ENCODE data around the gene ZNF804A. TPM values are rescaled to one million over a fixed set of nuclear protein-coding genes. Genes with fewer than 3 reads are reported as not detected.

Gene ZNF804A
- total RNA-seq, 4 donors from 2014 or later, result 0.42 to 0.44 TPM; not detected in 2

DNA sequence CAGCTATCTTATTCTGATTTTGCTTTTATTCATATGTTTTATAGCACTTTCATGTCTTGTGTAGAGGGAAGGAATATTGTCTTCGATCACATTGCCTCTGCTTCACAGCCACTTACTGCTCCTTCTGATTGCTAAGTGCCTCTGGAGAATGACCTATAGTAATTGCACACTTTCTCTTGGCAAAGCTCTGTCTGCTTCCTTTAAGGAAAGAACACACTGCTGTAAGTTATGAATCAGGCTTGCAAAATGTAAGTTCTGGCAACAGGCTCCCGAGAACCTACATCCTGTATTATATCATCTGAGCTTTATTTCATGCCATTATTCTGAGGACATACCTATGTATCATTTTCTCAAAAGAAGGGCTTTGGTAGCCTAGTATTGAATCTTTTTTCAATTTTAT lies 170.7 kb downstream of the ZNF804A start:
- TF ChIP-seq POLR2A (IDR thresholded peaks at IDR 0.05) (no peak), EP300 (IDR thresholded peaks at IDR 0.05) (no peak)
- TF ChIP-seq, protein P1, sequence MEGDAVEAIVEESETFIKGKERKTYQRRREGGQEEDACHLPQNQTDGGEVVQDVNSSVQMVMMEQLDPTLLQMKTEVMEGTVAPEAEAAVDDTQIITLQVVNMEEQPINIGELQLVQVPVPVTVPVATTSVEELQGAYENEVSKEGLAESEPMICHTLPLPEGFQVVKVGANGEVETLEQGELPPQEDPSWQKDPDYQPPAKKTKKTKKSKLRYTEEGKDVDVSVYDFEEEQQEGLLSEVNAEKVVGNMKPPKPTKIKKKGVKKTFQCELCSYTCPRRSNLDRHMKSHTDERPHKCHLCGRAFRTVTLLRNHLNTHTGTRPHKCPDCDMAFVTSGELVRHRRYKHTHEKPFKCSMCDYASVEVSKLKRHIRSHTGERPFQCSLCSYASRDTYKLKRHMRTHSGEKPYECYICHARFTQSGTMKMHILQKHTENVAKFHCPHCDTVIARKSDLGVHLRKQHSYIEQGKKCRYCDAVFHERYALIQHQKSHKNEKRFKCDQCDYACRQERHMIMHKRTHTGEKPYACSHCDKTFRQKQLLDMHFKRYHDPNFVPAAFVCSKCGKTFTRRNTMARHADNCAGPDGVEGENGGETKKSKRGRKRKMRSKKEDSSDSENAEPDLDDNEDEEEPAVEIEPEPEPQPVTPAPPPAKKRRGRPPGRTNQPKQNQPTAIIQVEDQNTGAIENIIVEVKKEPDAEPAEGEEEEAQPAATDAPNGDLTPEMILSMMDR (IDR thresholded peaks at IDR 0.05), result no peak
- no peaks in the 10 kb centered on the region for H3K9me3 ChIP-seq
- H3K4me1 ChIP-seq, result no peaks in the 10 kb centered on the region
- 39 to 51% methylated on average over 2 of the region's 2 CpGs for WGBS, 2 donors
- no peak overlapping the region for H3K4me3 ChIP-seq
- H3K27ac ChIP-seq, result no peak overlapping the region
- H3K36me3 ChIP-seq, result no peaks in the 10 kb centered on the region
- no peaks in the 10 kb centered on the region for H3K27me3 ChIP-seq
- no peak for DNase-seq (ENCODE audit: low spot score in 2 of 2)

DNA sequence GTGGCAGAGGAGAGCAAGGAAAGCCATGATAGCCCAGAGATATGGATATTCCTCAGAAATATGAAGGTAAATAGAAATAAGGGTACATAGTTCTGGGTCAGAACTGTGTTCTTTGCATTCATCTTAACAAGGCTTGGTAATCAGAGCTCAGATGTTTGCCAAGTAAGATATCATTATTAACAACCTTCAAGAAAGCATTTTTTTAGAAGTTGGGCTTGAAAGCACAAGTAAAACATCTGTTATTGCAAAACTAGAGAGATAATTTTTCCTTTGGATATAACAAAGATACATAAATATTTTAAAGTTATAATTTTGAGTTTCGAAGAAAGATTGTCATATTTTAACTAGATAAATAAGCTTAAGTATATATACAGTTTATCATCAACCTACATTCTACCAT lies 171.4 kb downstream of the ZNF804A start:
- Histone ChIP-seq H3K27me3 (no peaks in the 10 kb centered on the region), H3K4me3 (no peak overlapping the region), H3K36me3 (no peaks in the 10 kb centered on the region), H3K9me3 (no peaks in the 10 kb centered on the region), H3K4me1 (no peaks in the 10 kb centered on the region), H3K27ac (no peak overlapping the region)
- no peak for DNase-seq (ENCODE audit: low spot score in 2 of 2)
- TF ChIP-seq, protein P1 (IDR thresholded peaks at IDR 0.05), result no peak
- TF ChIP-seq POLR2A (IDR thresholded peaks at IDR 0.05), result no peak
- TF ChIP-seq EP300 (IDR thresholded peaks at IDR 0.05), result no peak
- WGBS, 2 donors, result 81 to 84% methylated on average over 1 of the region's 1 CpG

DNA sequence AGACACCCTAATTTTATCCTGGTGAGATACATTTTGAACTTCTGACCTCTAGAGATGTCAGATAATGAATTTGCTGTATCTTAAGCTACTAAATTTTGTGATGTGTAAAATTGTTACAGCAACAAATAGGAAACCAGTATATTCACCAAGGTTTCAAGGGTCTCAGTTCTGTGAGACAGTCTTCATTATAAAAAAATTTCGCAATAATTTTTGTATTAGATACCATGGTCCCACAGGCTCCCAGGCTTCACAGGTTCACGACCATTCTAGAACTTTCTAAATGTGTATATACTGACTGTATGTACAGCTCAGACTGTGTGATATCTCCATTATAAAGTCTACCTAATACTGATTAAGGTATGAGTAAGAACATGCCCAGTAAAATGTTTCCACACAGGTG lies 181.4 kb downstream of the ZNF804A start:
- 92 to 98% methylated on average over 2 of the region's 2 CpGs for WGBS, 2 donors
- no peak for DNase-seq (ENCODE audit: low spot score in 2 of 2)
- H3K9me3 ChIP-seq, result no peaks in the 10 kb centered on the region
- TF ChIP-seq EP300 (IDR thresholded peaks at IDR 0.05), result no peak
- no peak for TF ChIP-seq POLR2A (IDR thresholded peaks at IDR 0.05)
- TF ChIP-seq, protein P1 (IDR thresholded peaks at IDR 0.05), result no peak
- peaks cover 0 to 5% (median 0%) of the 10 kb centered on the region in 4 donors for H3K4me1 ChIP-seq
- no peaks in the 10 kb centered on the region for H3K36me3 ChIP-seq
- no peak overlapping the region for H3K4me3 ChIP-seq
- no peak overlapping the region for H3K27ac ChIP-seq
- H3K27me3 ChIP-seq, result no peaks in the 10 kb centered on the region

DNA sequence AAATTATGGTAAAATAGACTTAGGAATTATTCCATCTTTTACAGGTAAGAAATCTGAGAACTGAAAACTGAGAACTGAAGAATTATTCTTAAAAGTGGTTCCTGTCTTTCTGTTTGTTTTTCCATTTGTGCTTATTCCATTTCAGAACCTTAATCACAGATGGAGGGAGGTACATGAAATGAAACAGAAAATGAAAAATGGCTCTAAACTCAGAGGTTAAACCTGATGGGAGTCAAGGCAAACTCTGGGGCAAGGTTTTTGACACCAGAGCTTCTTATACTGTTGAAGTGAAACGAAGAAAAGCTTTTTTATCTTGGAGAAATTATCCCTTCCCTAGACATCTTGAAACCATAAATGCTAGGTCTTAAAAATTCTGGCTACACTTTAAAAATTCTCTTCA lies 182.1 kb downstream of the ZNF804A start:
- H3K4me3 ChIP-seq, result no peak overlapping the region
- H3K27me3 ChIP-seq, result no peaks in the 10 kb centered on the region
- no peak for TF ChIP-seq POLR2A (IDR thresholded peaks at IDR 0.05)
- no peak for TF ChIP-seq EP300 (IDR thresholded peaks at IDR 0.05)
- no peaks in the 10 kb centered on the region for H3K9me3 ChIP-seq
- no peak for DNase-seq (ENCODE audit: low spot score in 2 of 2)
- H3K36me3 ChIP-seq, result no peaks in the 10 kb centered on the region
- WGBS, 2 donors, result 50 to 58% methylated on average over 1 of the region's 1 CpG
- no peak overlapping the region for H3K27ac ChIP-seq
- H3K4me1 ChIP-seq, result peaks cover 0 to 5% (median 0%) of the 10 kb centered on the region in 4 donors

DNA sequence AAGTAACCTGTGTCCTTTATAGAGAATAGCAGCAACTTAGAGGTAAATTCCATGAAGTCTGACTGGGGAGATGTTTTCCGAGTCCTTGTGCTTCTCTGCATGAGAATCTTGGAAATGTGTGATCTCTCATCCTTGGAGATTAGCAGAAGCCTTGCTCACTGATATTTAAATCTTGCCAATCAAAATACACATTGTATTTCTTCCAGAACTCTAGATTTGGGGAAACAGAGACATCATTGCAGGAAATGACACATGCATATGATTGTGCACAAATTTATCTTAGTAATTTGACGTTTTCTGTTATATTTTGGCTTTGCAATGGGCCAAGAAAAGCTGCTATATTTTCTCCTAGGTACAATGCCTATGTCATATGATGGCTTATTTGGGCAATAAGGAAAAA lies 182.6 kb downstream of the ZNF804A start:
- TF ChIP-seq, protein P1 (IDR thresholded peaks at IDR 0.05), result no peak
- TF ChIP-seq POLR2A (IDR thresholded peaks at IDR 0.05), result no peak
- TF ChIP-seq EP300 (IDR thresholded peaks at IDR 0.05), result no peak
- no peaks in the 10 kb centered on the region for H3K27me3 ChIP-seq

DNA sequence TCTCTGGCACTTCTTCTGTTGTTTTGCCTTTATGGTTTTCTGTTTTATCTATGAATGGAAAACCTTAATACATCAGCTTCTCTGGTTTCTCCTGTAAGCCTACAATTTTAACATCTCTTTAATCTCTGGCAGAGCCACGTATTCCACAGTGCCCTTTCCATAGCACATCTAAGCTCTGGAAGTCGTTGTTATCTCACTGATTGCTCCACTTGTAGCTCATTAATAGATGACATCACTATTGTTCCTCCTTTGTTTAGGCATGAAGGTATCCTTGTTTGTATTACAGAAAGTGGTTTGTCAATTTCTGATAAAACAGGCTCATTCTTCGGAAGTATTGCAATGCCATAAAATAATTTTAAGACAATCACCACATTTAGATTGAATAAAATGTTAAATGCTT lies 185.2 kb downstream of the ZNF804A start:
- no peak overlapping the region for H3K27ac ChIP-seq
- no peaks in the 10 kb centered on the region for H3K36me3 ChIP-seq
- no peak for DNase-seq (ENCODE audit: low spot score in 2 of 2)
- H3K4me3 ChIP-seq, result no peak overlapping the region
- H3K27me3 ChIP-seq, result no peaks in the 10 kb centered on the region
- TF ChIP-seq, protein P1 (IDR thresholded peaks at IDR 0.05), result no peak
- no peak for TF ChIP-seq EP300 (IDR thresholded peaks at IDR 0.05)
- TF ChIP-seq POLR2A (IDR thresholded peaks at IDR 0.05), result no peak
- H3K4me1 ChIP-seq, result peaks cover 0 to 5% (median 0%) of the 10 kb centered on the region in 4 donors
- no peaks in the 10 kb centered on the region for H3K9me3 ChIP-seq
- WGBS, 2 donors, result 54 to 56% methylated on average over 3 of the region's 3 CpGs

More for the DNA sequence above, 182.6 kb downstream of the ZNF804A start:
- Histone ChIP-seq H3K9me3 (no peaks in the 10 kb centered on the region), H3K27ac (no peak overlapping the region), H3K36me3 (no peaks in the 10 kb centered on the region), H3K4me1 (peaks cover 0 to 5% (median 0%) of the 10 kb centered on the region in 4 donors), H3K4me3 (no peak overlapping the region)
- no peak for DNase-seq (ENCODE audit: low spot score in 2 of 2)
- 46 to 57% methylated on average over 2 of the region's 2 CpGs for WGBS, 2 donors
